HEK293 (cell line): ENCODE measurements around the gene PCBP3.

Source experiments
- CTCF ChIA-PET: fragments of 350-600 bp; formaldehyde crosslinking; extraction: SDS; loops from one replicate; lab custom pipeline; 2021; ENCODE audit warnings: antibody characterized with exemption; lab: Yijun Ruan, JAX
- POLR2A ChIA-PET: fragments of 300-600 bp; formaldehyde crosslinking; extraction: SDS; loops from one replicate; lab custom pipeline; 2020; ENCODE audit warnings: antibody characterized with exemption, inconsistent platforms; lab: Yijun Ruan, JAX
- H3K27ac ChIP-seq: fragments of 200-500 bp; sonication (Bioruptor generic); 2 replicates; pipeline ENCODE4 v1.5.1; 2014; ENCODE audit warnings: low read depth, low read length, control low read depth, inconsistent platforms; ENCODE audit errors: extremely low read depth
- H3K36me3 ChIP-seq, 2 experiments: fragments of 200-500 bp in 1 of 2; sonication (Bioruptor generic) in 1 of 2; 1 replicate in 1 of 2; 2 replicates in 1 of 2; pipeline ENCODE4 v1.5.1; 2014 to 2017; ENCODE audit warnings: inconsistent platforms in 2 of 2, low read length in 2 of 2; ENCODE audit not compliant: control insufficient read depth in 2 of 2, insufficient read depth in 1 of 2
- H3K4me1 ChIP-seq: fragments of 200-500 bp; sonication (Bioruptor generic); 2 replicates; pipeline ENCODE4 v1.5.1; 2014; ENCODE audit warnings: mild to moderate bottlenecking, low read length, inconsistent platforms; ENCODE audit not compliant: control insufficient read depth, insufficient read depth
- H3K4me3 ChIP-seq: 2 replicates; pipeline ENCODE4 v1.5.1; 2011; ENCODE audit warnings: low read depth, mild to moderate bottlenecking, control low read depth, low read length, moderate library complexity
- H3K9me3 ChIP-seq: fragments of 200-500 bp; sonication (Bioruptor generic); 2 replicates; pipeline ENCODE4 v1.5.1; 2014; ENCODE audit warnings: low read depth, low read length, inconsistent platforms; ENCODE audit not compliant: control insufficient read depth, insufficient read depth
- EGR2 ChIP-seq: fragments of 450-650 bp; formaldehyde crosslinking; IDR thresholded peaks from 2 replicates; pipeline ENCODE4 v1.5.1; 2016; ENCODE audit warnings: low read depth, missing biosample characterization, missing genetic modification characterization
- KLF9 ChIP-seq: fragments of 450-650 bp; formaldehyde crosslinking; IDR thresholded peaks from 2 replicates; pipeline ENCODE4 v1.5.1; 2016; ENCODE audit warnings: missing biosample characterization, missing genetic modification characterization, low read depth
- ZNF302 ChIP-seq: fragments of 450-650 bp; formaldehyde crosslinking; IDR thresholded peaks from 2 replicates; pipeline ENCODE4 v1.5.1; 2016; ENCODE audit warnings: missing biosample characterization, missing genetic modification characterization, low read depth
- ZNF514 ChIP-seq: fragments of 450-650 bp; formaldehyde crosslinking; IDR thresholded peaks from 2 replicates; pipeline ENCODE4 v1.5.1; 2016; ENCODE audit warnings: missing biosample characterization, missing genetic modification characterization
- ZNF530 ChIP-seq: fragments of 450-650 bp; formaldehyde crosslinking; IDR thresholded peaks from 2 replicates; pipeline ENCODE4 v1.5.1; 2016; ENCODE audit warnings: low read depth, missing biosample characterization, missing genetic modification characterization
- ZNF560 ChIP-seq: fragments of 450-650 bp; formaldehyde crosslinking; IDR thresholded peaks from 2 replicates; pipeline ENCODE4 v1.5.1; 2017; ENCODE audit warnings: missing biosample characterization, missing genetic modification characterization, borderline replicate concordance
- ZSCAN16 ChIP-seq: fragments of 450-650 bp; formaldehyde crosslinking; IDR thresholded peaks from 2 replicates; pipeline ENCODE4 v1.5.1; 2016; ENCODE audit warnings: missing biosample characterization, missing genetic modification characterization
- ZSCAN23 ChIP-seq: fragments of 450-650 bp; formaldehyde crosslinking; IDR thresholded peaks from 2 replicates; pipeline ENCODE4 v1.5.1; 2016; ENCODE audit warnings: missing biosample characterization, missing genetic modification characterization
- TF ChIP-seq, protein P1 (sequence below): fragments of 450-650 bp; formaldehyde crosslinking; IDR thresholded peaks from 2 replicates; pipeline ENCODE4 v1.5.1; 2017; ENCODE audit warnings: missing biosample characterization, missing genetic modification characterization
- TF ChIP-seq, protein P2 (sequence below): fragments of 450-650 bp; formaldehyde crosslinking; IDR thresholded peaks from 2 replicates; pipeline ENCODE4 v1.5.1; 2016; ENCODE audit warnings: missing biosample characterization, missing genetic modification characterization
- TF ChIP-seq, protein P3 (sequence below): fragments of 450-650 bp; formaldehyde crosslinking; IDR thresholded peaks from 2 replicates; pipeline ENCODE4 v1.5.1; 2016; ENCODE audit warnings: missing biosample characterization, missing genetic modification characterization
- TF ChIP-seq, protein P4 (sequence below): fragments of 450-650 bp; formaldehyde crosslinking; IDR thresholded peaks from 2 replicates; pipeline ENCODE4 v1.5.1; 2016; ENCODE audit warnings: missing biosample characterization, missing genetic modification characterization, low read depth
- TF ChIP-seq, protein P5 (sequence below): fragments of 450-650 bp; formaldehyde crosslinking; IDR thresholded peaks from 2 replicates; pipeline ENCODE4 v1.5.1; 2016; ENCODE audit warnings: missing biosample characterization, missing genetic modification characterization
- TF ChIP-seq, protein P6 (sequence below): fragments of 450-650 bp; formaldehyde crosslinking; IDR thresholded peaks from 2 replicates; pipeline ENCODE4 v1.5.1; 2016; ENCODE audit warnings: missing biosample characterization, missing genetic modification characterization
- TF ChIP-seq, protein P7 (sequence below): fragments of 450-650 bp; formaldehyde crosslinking; IDR thresholded peaks from 2 replicates; pipeline ENCODE4 v1.5.1; 2016; ENCODE audit warnings: missing biosample characterization, missing genetic modification characterization, borderline replicate concordance

Gene PCBP3

DNA sequence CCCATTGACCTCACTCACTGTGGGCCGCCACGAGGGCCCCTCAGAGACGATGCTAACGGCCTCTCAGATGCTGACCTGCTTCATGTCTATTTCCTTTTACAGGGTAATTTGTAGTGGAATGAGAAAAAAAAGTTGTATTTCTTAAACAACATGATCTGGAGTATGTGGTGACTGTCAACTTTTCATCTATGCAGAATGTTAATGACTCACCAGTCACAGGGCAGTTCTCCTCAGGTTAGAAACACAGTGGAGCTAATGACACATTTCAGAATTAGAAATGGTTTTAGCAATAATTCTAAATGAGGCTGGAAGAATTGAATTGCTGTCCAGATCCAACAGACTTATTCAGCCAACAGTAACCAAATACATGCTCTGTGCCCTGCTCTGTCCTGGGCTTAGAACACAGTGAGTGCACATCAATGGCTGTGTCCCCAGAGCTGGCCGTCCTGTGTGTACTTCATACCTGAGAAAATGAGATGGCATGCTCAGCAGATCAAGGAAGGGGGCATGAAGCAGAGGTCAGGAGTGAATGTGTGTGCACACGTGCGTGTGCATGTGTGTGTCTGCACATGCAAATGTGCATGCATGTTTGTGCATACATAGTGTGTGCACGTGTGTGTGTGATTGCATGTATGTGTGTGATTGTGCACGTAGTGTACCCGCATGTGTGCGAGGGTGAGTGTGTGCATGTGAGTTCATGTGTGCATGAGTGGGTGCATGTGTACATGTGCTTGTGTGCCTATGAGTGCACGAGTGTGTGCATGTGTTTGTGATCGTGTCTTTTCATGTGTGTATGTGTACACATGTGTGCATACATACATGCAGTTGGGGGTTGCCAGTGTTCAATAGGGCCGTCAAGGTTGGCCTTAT is 145.3 kb downstream of the PCBP3 start:
- TF ChIP-seq ZSCAN16, result no peak
- TF ChIP-seq, protein P1, sequence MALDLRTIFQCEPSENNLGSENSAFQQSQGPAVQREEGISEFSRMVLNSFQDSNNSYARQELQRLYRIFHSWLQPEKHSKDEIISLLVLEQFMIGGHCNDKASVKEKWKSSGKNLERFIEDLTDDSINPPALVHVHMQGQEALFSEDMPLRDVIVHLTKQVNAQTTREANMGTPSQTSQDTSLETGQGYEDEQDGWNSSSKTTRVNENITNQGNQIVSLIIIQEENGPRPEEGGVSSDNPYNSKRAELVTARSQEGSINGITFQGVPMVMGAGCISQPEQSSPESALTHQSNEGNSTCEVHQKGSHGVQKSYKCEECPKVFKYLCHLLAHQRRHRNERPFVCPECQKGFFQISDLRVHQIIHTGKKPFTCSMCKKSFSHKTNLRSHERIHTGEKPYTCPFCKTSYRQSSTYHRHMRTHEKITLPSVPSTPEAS (tag by site-specific recombination), result peak; percentile 37; the same call in 1 of the 2 replicates
- TF ChIP-seq, protein P2, sequence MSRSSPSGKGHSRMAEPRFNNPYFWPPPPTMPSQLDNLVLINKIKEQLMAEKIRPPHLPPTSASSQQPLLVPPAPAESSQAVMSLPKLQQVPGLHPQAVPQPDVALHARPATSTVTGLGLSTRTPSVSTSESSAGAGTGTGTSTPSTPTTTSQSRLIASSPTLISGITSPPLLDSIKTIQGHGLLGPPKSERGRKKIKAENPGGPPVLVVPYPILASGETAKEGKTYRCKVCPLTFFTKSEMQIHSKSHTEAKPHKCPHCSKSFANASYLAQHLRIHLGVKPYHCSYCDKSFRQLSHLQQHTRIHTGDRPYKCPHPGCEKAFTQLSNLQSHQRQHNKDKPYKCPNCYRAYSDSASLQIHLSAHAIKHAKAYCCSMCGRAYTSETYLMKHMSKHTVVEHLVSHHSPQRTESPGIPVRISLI (tag by site-specific recombination), result no peak
- TF ChIP-seq, all 188 proteins: peak for 1
- POLR2A ChIA-PET, result no interaction called here

DNA sequence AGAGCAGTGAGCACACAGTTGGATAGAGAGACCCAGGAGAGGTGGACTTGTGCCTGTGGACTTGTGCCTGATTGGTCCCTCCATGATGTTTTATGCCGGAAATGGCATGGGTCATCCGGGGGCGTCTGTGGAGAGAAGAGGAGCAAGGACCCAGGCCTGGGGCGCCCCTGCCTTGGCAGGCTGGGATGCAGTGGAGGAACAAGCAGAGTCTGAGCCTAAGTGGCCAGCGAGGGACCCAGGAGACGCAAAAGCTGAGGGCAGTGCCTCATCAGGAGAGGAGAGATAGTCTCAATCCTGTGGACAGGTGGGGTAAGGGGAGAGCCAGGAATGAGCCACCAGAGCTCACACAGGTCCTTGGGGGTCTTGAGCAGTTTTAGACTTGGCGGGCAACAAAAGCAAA is 146.9 kb downstream of the PCBP3 start:
- ChIA-PET POLR2A (no interaction called here), CTCF (no interaction called here)
- Histone ChIP-seq H3K9me3 (no peaks in the 10 kb centered on the region), H3K4me3 (no peak overlapping the region), H3K36me3 (no peaks in the 10 kb centered on the region), H3K4me1 (no peaks in the 10 kb centered on the region), H3K27ac (no peak overlapping the region)
- TF ChIP-seq ZNF530 (tag by site-specific recombination) (no peak), ZNF560 (tag by site-specific recombination) (no peak), EGR2 (tag by site-specific recombination) (no peak), ZSCAN23 (no peak), ZNF514 (no peak), KLF9 (no peak), ZNF302 (tag by site-specific recombination) (no peak)
- TF ChIP-seq, protein P3, sequence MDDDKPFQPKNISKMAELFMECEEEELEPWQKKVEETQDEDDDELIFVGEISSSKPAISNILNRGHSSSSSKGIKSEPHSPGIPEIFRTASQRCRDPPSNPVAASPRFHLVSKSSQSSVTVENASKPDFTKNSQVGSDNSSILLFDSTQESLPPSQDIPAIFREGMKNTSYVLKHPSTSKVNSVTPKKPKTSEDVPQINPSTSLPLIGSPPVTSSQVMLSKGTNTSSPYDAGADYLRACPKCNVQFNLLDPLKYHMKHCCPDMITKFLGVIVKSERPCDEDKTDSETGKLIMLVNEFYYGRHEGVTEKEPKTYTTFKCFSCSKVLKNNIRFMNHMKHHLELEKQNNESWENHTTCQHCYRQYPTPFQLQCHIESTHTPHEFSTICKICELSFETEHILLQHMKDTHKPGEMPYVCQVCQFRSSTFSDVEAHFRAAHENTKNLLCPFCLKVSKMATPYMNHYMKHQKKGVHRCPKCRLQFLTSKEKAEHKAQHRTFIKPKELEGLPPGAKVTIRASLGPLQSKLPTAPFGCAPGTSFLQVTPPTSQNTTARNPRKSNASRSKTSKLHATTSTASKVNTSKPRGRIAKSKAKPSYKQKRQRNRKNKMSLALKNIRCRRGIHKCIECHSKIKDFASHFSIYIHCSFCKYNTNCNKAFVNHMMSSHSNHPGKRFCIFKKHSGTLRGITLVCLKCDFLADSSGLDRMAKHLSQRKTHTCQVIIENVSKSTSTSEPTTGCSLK (tag by site-specific recombination), result no peak
- TF ChIP-seq, protein P4, sequence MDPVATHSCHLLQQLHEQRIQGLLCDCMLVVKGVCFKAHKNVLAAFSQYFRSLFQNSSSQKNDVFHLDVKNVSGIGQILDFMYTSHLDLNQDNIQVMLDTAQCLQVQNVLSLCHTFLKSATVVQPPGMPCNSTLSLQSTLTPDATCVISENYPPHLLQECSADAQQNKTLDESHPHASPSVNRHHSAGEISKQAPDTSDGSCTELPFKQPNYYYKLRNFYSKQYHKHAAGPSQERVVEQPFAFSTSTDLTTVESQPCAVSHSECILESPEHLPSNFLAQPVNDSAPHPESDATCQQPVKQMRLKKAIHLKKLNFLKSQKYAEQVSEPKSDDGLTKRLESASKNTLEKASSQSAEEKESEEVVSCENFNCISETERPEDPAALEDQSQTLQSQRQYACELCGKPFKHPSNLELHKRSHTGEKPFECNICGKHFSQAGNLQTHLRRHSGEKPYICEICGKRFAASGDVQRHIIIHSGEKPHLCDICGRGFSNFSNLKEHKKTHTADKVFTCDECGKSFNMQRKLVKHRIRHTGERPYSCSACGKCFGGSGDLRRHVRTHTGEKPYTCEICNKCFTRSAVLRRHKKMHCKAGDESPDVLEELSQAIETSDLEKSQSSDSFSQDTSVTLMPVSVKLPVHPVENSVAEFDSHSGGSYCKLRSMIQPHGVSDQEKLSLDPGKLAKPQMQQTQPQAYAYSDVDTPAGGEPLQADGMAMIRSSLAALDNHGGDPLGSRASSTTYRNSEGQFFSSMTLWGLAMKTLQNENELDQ (tag by site-specific recombination), result no peak
- TF ChIP-seq, protein P5, sequence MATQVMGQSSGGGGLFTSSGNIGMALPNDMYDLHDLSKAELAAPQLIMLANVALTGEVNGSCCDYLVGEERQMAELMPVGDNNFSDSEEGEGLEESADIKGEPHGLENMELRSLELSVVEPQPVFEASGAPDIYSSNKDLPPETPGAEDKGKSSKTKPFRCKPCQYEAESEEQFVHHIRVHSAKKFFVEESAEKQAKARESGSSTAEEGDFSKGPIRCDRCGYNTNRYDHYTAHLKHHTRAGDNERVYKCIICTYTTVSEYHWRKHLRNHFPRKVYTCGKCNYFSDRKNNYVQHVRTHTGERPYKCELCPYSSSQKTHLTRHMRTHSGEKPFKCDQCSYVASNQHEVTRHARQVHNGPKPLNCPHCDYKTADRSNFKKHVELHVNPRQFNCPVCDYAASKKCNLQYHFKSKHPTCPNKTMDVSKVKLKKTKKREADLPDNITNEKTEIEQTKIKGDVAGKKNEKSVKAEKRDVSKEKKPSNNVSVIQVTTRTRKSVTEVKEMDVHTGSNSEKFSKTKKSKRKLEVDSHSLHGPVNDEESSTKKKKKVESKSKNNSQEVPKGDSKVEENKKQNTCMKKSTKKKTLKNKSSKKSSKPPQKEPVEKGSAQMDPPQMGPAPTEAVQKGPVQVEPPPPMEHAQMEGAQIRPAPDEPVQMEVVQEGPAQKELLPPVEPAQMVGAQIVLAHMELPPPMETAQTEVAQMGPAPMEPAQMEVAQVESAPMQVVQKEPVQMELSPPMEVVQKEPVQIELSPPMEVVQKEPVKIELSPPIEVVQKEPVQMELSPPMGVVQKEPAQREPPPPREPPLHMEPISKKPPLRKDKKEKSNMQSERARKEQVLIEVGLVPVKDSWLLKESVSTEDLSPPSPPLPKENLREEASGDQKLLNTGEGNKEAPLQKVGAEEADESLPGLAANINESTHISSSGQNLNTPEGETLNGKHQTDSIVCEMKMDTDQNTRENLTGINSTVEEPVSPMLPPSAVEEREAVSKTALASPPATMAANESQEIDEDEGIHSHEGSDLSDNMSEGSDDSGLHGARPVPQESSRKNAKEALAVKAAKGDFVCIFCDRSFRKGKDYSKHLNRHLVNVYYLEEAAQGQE, result no peak
- TF ChIP-seq, protein P6, sequence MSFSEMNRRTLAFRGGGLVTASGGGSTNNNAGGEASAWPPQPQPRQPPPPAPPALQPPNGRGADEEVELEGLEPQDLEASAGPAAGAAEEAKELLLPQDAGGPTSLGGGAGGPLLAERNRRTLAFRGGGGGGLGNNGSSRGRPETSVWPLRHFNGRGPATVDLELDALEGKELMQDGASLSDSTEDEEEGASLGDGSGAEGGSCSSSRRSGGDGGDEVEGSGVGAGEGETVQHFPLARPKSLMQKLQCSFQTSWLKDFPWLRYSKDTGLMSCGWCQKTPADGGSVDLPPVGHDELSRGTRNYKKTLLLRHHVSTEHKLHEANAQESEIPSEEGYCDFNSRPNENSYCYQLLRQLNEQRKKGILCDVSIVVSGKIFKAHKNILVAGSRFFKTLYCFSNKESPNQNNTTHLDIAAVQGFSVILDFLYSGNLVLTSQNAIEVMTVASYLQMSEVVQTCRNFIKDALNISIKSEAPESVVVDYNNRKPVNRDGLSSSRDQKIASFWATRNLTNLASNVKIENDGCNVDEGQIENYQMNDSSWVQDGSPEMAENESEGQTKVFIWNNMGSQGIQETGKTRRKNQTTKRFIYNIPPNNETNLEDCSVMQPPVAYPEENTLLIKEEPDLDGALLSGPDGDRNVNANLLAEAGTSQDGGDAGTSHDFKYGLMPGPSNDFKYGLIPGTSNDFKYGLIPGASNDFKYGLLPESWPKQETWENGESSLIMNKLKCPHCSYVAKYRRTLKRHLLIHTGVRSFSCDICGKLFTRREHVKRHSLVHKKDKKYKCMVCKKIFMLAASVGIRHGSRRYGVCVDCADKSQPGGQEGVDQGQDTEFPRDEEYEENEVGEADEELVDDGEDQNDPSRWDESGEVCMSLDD (tag by site-specific recombination), result no peak
- TF ChIP-seq, protein P7, sequence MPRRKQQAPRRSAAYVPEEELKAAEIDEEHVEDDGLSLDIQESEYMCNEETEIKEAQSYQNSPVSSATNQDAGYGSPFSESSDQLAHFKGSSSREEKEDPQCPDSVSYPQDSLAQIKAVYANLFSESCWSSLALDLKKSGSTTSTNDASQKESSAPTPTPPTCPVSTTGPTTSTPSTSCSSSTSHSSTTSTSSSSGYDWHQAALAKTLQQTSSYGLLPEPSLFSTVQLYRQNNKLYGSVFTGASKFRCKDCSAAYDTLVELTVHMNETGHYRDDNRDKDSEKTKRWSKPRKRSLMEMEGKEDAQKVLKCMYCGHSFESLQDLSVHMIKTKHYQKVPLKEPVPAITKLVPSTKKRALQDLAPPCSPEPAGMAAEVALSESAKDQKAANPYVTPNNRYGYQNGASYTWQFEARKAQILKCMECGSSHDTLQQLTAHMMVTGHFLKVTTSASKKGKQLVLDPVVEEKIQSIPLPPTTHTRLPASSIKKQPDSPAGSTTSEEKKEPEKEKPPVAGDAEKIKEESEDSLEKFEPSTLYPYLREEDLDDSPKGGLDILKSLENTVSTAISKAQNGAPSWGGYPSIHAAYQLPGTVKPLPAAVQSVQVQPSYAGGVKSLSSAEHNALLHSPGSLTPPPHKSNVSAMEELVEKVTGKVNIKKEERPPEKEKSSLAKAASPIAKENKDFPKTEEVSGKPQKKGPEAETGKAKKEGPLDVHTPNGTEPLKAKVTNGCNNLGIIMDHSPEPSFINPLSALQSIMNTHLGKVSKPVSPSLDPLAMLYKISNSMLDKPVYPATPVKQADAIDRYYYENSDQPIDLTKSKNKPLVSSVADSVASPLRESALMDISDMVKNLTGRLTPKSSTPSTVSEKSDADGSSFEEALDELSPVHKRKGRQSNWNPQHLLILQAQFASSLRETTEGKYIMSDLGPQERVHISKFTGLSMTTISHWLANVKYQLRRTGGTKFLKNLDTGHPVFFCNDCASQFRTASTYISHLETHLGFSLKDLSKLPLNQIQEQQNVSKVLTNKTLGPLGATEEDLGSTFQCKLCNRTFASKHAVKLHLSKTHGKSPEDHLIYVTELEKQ, result no peak

More for the DNA sequence above, 145.3 kb downstream of the PCBP3 start:
- Histone ChIP-seq H3K27ac (no peak overlapping the region), H3K4me3 (no peak overlapping the region), H3K4me1 (no peaks in the 10 kb centered on the region), H3K36me3 (no peaks in the 10 kb centered on the region), H3K9me3 (no peaks in the 10 kb centered on the region)
- CTCF ChIA-PET, result no interaction called here
